ENCODE data around the gene CATSPER4.
A peak's percentile ranks its signal among the peaks of the same experiment; 100 is the strongest.

- TF ChIP-seq CTCF (conservative IDR thresholded peaks at IDR 0.05; ENCODE audit: low read depth in 2 of 2) (peak; percentile 84 to 98), REST (IDR thresholded peaks at IDR 0.05; ENCODE audit: unreplicated experiment) (no peak), POLR2AphosphoS5 (IDR thresholded peaks at IDR 0.05; ENCODE audit: low read depth) (peak; percentile 98), JUNB (IDR thresholded peaks at IDR 0.05; ENCODE audit: unreplicated experiment) (no peak), CREB1 (CRISPR knock-in tag; IDR thresholded peaks at IDR 0.05; ENCODE audit: low read depth) (peak; percentile 80), EZH2phosphoT487 (IDR thresholded peaks at IDR 0.05; ENCODE audit: unreplicated experiment) (no peak), EZH2 (IDR thresholded peaks at IDR 0.05; ENCODE audit: low read depth, unreplicated experiment) (no peak), ETS1 (IDR thresholded peaks at IDR 0.05) (peak; percentile 46; the same call in 1 of the 2 replicates), ZNF331 (CRISPR knock-in tag; IDR thresholded peaks at IDR 0.05; ENCODE audit: low read depth) (no peak), NANOG (IDR thresholded peaks at IDR 0.05; ENCODE audit: borderline replicate concordance) (no peak), ZNF114 (CRISPR knock-in tag; IDR thresholded peaks at IDR 0.05) (no peak)
Observed at GRCh38 chr1:26233903-26234643, 43.7 kb downstream of the CATSPER4 start, which contains the start of gene CEP85.

All from GM23338 (cell line).